ENCODE results near the gene SEC61A2.
"Not testable (repeated sequence)": the region's sequence is repeated elsewhere in the genome, so short reads cannot be mapped to it uniquely, and the experiment has no call there.

Gene SEC61A2

DNA sequence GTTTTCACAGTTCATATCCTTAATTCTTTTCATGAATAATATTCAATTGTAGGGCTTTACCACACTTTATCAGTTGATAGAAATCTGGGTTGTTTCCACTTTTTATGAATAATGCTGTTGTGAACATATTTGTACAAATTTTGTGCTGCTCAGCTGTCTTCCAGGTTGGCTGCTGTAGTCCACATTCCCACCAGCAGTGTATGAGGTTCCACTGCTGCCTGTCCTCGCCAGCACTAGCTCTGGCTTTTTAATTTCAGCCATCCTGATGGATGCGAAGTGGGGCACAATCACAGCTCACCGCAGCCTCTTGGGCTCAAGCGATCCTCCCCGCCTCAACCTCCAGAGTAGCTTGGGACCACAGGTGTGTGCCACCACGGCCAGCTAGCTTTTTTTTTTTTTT lies 33.5 kb downstream of the SEC61A2 start:
- no peak for ATAC-seq

- no peak for ATAC-seq
Measured at GRCh38 chr10:12164085-12164484, 34.6 kb downstream of the SEC61A2 start.

DNA sequence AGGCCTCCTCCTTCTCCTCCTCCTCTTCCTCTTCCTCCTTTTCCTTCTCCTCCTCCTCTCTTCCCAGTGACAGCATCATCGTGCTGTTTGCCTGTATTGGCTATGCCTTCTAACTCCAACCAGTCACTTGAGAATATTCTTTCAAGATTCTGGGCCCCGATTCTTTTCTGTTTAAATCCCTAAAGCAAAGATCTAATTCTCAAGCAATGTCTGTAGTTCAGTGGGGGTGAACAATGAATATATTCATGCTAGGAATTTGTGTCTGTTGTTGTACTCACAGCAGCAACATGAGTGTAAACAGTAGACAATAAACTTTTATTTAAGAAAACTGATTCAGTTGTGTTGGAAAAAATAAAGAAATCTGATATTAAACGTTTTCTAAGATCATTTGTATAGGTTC lies 35.6 kb downstream of the SEC61A2 start:
- no peak for ATAC-seq

- no peak for ATAC-seq
Measured at GRCh38 chr10:12165999-12166775, 36.7 kb downstream of the SEC61A2 start.

DNA sequence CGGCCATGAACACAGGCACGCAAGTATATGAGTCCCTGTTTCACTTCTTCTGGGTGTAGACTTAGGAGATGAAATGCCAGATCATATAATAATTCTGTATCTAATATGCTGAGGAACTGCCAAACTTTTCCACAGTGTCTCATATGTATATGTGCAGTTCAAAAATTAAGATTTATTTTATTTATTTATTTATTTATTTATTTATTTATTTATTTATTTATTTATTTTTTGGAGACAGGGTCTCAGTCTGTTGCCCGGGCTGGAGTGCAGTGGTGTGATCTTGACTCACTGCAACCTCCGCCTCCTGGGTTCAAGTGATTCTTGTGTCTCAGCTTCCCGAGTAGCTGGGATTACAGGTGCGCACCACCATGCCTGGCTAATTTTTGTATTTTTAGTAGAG lies 42.0 kb downstream of the SEC61A2 start:
- ATAC-seq, result not testable (repeated sequence)

GRCh38 chr10:12177642-12178041 lies 48.2 kb downstream of the SEC61A2 start:
- no peak for ATAC-seq

- no peak for ATAC-seq
Measured at GRCh38 chr10:12179606-12180170, 50.2 kb downstream of the SEC61A2 start.

- ATAC-seq, result no peak
Measured at GRCh38 chr10:12180221-12180974, 50.9 kb downstream of the SEC61A2 start.

DNA sequence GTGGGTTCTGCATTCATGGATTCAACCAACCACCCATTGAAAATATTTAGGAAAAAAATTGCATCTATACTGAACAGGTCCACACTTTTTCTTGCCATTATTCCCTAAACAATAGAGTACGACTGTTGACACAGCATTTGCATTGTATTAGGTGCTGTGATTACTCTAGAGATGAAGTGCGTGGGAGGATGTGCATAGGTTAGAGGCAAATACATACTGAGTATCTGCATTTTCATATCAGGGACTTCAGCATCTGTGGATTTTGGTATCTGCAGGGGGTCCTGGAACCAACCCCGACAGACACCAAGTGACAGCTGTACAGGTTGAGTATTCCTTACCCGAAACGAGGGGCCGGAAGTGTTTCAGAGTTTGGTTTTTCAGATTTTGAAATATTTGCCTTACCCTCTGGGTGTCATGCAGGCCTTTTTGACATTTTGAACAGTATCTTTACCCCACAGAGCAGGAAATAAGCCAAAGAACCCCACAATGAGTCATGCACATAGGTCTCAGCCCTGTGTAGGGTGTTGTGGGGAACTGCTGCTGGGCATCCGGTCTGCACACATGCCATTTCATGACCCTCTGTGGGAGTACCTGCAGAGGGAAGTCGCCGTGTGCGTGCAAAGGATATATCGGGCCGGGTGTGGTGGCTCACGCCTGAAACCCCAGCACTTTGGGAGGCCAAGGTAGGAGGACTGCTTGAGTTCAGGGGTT lies 51.7 kb downstream of the SEC61A2 start:
- peak; percentile 99 to 100 for ATAC-seq

GRCh38 chr10:12184165-12184564 lies 54.7 kb downstream of the SEC61A2 start:
- no peak for ATAC-seq

DNA sequence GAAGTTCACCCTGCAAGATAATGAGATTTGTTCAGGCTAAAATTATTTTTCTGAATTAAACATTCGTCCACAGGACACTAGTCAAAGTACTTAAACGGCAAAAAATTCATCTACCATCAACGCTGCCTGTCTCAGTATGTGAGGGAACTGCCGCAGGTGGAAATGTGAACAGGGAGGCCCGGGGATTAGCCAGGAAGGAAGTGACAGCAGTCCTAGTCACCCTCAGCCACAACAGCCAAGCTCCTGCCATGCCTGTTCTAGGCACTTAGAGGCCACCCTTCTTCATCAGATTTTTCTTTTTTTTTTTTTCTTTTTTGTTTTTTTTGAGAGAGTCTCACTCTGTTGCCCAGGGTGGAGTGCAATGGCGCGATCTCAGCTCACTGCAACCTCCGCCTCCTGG lies 56.8 kb downstream of the SEC61A2 start:
- peak; percentile 42 to 52 for ATAC-seq

- no peak for ATAC-seq
Measured at GRCh38 chr10:12187321-12187905, 57.9 kb downstream of the SEC61A2 start.

- no peak for ATAC-seq
Measured at GRCh38 chr10:12188656-12189055, 59.2 kb downstream of the SEC61A2 start.

DNA sequence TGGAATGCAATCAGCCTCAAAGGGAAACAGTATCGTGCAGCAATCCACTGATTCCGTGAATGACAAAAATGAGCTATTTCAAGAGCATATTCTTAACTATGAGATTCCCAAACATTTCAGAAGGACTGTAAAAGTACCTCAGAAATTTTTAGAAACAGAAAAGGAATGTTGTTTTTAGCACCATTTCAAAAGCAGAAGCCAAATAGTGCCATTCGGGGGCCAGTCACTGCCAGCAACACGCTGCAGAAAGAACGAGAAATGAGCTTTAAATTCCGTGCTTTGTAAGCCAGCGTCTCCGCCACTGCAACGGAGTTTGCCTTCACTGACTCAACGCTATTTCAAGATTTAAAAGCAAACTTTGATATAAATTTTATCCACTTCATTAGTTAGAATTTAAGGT lies 59.9 kb downstream of the SEC61A2 start:
- ATAC-seq, result no peak

GRCh38 chr10:12191715-12192114 lies 62.2 kb downstream of the SEC61A2 start:
- no peak for ATAC-seq

- ATAC-seq, result no peak
Measured at GRCh38 chr10:12193193-12193592, 63.7 kb downstream of the SEC61A2 start.

DNA sequence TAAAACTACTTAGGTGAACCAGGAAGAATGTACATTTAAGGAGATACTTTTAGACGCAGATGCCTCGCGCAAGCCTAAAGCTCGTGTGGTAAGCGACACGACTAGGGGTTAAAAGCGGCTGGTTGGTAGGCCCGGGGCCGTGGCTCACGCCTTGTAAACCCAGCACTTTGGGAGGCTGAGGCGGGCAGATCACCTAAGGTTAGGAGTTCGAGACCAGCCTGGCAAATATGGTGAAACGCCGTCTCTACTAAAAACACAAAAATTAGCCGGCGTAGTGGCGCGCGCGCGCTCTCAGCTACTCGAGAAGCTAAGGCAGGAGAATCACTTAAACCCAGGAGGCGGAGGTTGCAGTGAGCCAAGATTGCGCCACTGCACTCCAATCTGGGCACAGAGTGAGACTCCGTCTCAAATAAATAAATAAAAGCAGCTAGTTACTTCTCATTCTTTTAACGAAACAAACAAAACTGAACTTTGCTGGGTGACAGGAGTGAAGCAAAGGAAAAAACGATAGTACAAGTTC lies 65.3 kb downstream of the SEC61A2 start:
- no peak for ATAC-seq

DNA sequence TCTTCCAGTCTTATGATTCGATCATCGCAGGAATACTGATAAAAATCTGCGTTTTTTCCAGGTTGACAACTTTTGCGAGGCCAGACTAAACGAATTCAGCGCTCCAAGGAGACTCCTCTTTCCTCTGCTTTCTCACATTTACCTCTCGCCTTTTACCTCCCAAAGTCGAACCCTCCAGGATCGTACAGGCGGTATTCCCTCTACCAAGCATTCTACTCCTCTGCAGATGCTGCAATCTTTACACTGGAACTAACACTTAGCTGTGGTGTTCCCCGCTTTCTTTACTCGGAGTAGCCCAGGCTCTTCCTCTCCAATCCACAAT lies 65.8 kb downstream of the SEC61A2 start:
- ATAC-seq, result peak in 1 of 2 donors; percentile 1

DNA sequence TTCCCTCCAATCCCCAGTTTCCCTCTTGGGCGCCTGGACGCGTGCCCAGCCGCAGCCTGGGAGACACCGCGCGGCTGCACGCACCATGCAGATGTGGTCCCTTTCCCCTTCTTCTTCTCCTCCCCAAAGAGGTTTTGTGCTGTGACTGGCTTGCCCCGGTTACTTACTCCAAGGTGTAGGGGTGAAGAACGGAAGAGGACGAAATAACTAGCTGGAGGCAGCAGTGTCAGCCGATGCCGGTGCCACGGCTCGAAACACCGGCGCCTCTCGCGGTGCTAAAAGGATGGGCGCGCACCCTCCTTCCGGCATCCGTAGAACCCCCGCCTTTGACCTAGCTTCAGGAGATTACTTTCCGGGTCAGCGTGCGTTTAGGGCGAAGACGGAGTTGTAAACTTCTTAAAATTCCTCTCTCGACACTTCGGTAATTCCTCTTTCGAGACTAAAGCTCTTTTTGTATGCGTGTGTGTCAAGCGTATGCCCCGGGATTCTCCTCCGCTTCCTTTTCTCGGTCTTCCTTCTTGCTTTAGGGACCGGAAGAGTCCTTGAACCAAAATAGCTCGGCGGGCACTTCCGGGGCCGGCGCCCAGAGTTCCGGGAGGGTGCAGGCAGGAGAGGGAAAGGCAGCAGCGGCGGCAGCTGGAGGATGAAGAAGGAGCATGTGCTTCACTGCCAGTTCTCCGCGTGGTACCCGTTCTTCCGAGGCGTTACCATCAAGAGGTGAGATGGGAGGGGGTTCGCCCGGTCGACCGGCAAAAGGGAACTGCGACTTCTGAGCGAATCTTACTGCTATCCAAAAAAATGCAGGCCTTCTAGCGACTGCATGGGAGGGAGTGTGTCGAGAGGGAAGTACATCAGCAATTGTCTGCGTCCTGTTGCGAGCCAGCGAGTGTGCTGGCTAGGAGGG lies 66.4 kb downstream of the SEC61A2 start, which contains the start of the genes CDC123 and NUDT5:
CDC123 (plus strand) TSS at position 586 of the 904 bp plus-strand sequence; CDS start at position 644, 58 bp downstream.
NUDT5 (minus strand) TSS at position 289 of the 904 bp plus-strand sequence. CDS start 9,600 bp downstream, outside the sequence.
- ATAC-seq, result peak; percentile 93 to 95

- no peak for ATAC-seq
Measured at GRCh38 chr10:12196531-12197211, 67.2 kb downstream of the SEC61A2 start.

- ATAC-seq, result no peak
Measured at GRCh38 chr10:12198156-12198555, 68.7 kb downstream of the SEC61A2 start.
